H1 (cell line): ENCODE results near the gene CD53.

Experiments
- BCL11A ChIP-seq, 2 experiments: IDR thresholded peaks; one replicate each; pipeline ENCODE4 v1.6.1; 2011; ENCODE audit warnings: low read depth in 2 of 2, low read length in 2 of 2, mild to moderate bottlenecking in 2 of 2
- CTCF ChIP-seq, 3 experiments: IDR thresholded peaks; 1 replicate in 2 of 3; 2 replicates in 1 of 3; pipeline versions ENCODE4 v1.5.1 to v1.6.1; 2011; ENCODE audit warnings: low read length in 3 of 3, mild to moderate bottlenecking in 3 of 3, inconsistent platforms in 2 of 3, low read depth in 1 of 3, moderate library complexity in 1 of 3; ENCODE audit not compliant: insufficient read depth in 1 of 3; ENCODE audit errors: control extremely low read depth in 1 of 3
- EZH2 ChIP-seq: fragments of 200-600 bp; sonication (generic); IDR thresholded peaks from 2 replicates; pipeline ENCODE4 v1.7.1; 2012; ENCODE audit warnings: low read depth, mild to moderate bottlenecking, moderate library complexity, low read length, inconsistent platforms; ENCODE audit not compliant: severe bottlenecking
- NANOG ChIP-seq: IDR thresholded peaks from 2 replicates; pipeline ENCODE4 v1.6.1; 2011; ENCODE audit warnings: low read length, low read depth, mild to moderate bottlenecking, inconsistent platforms; ENCODE audit not compliant: insufficient read depth, poor library complexity, severe bottlenecking
- TBP ChIP-seq: IDR thresholded peaks from 2 replicates; pipeline ENCODE4 v1.6.1; 2011; ENCODE audit warnings: low read depth, low read length, improper control_type of control experiment
- TF ChIP-seq, protein P1 (sequence below): IDR thresholded peaks from 2 replicates; pipeline ENCODE4 v1.6.1; 2012; ENCODE audit warnings: inconsistent platforms

DNA sequence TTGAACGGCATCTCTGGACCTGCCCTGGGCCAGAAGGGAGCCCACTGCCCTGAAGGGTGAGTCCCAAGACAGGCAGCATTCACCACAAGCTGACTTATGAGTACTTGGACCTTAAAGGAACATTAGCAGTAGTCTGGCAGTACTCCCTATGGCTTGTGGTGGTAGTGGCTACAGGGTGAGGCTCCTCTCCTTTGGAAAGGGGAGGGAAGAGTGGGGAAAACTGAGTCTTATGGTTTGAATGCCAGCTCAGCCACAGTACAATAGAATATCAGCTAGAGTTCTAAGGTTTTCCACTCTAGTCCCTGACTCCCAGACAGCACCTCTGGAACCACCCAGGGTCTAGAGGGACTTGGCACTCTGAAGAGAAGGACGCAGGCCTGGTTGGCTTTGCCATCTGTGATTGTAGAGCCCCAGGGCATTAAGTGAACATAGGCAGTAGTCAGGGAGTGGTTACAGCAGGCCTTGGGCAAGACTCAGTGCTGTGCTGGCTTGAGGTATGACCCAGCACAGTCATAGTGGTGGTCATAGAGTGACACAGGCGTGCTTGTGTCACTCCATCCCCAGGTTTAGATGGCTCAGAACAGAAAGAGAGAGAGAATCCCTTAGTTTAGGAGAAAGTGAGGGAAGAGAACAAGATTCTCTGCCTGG is 31.0 kb downstream of the CD53 start:
- TF ChIP-seq CTCF (IDR thresholded peaks at IDR 0.05; ENCODE audit: control extremely low read depth in 1 of 3, insufficient read depth in 1 of 3, low read depth in 1 of 3, low read length in 3 of 3) (no peak), BCL11A (IDR thresholded peaks at IDR 0.05; ENCODE audit: low read depth in 2 of 2, low read length in 2 of 2) (no peak), NANOG (no peak), TBP (no peak), EZH2 (no peak)
- TF ChIP-seq, protein P1, sequence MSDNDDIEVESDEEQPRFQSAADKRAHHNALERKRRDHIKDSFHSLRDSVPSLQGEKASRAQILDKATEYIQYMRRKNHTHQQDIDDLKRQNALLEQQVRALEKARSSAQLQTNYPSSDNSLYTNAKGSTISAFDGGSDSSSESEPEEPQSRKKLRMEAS: no peak
